ENCODE measurements around the gene C2orf68.

DNA sequence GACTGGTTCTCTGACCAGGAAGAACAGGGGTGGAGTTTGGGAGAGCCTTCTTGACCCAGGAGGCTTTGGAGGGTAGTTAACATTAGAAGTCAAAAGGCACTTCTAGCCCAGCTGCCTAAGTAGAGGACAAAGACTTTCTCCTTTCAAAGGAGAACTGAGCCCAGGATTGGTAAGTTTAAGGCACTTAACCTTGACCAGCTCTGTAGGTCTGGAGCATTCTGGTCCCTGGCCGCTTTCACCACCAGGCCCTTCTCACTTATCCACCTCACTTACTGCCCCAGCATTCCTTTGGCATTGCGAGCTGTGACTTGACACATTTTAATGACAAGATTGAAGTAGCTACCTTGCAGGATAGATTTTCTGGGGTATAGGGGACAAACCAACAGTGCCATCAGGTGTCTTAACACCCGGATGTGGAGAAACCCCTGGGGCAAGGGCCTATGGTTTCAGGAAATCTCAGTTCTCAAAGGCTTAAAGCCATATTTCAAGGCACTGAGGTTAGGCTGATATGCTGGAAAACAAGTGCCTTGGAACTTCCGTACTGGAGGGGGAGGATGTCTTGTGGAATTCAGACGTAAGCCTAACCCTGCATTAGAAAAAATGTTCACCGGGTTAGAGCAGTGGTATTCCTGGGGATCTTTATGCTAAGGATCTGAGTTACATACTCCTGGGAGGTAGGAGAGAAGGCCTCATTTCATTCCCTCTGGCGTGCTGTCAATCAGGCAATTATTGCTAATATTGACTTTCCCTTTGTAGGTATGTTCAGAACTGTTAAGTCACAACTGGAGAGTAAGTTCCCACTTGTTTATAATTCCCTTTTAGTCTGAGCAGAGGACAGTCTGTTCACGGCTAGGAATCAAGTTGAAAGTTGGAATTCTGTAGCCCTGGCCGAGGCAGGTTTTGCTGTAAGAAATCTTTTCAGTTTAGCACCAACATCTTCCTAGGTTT, 4.3 kb downstream of the C2orf68 start:
- TF ChIP-seq, protein P1, sequence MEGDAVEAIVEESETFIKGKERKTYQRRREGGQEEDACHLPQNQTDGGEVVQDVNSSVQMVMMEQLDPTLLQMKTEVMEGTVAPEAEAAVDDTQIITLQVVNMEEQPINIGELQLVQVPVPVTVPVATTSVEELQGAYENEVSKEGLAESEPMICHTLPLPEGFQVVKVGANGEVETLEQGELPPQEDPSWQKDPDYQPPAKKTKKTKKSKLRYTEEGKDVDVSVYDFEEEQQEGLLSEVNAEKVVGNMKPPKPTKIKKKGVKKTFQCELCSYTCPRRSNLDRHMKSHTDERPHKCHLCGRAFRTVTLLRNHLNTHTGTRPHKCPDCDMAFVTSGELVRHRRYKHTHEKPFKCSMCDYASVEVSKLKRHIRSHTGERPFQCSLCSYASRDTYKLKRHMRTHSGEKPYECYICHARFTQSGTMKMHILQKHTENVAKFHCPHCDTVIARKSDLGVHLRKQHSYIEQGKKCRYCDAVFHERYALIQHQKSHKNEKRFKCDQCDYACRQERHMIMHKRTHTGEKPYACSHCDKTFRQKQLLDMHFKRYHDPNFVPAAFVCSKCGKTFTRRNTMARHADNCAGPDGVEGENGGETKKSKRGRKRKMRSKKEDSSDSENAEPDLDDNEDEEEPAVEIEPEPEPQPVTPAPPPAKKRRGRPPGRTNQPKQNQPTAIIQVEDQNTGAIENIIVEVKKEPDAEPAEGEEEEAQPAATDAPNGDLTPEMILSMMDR (IDR thresholded peaks at IDR 0.05) = no peak
- no peak for TF ChIP-seq POLR2AphosphoS5 (IDR thresholded peaks at IDR 0.05)
